Ishikawa (cell line): ENCODE results near the gene TPO.

ENCODE experiments used
- CEBPB ChIP-seq: IDR thresholded peaks from 2 replicates; pipeline ENCODE4 v1.6.1; 2012
- CREB1 ChIP-seq: IDR thresholded peaks from 2 replicates; pipeline ENCODE4 v1.6.1; 2012; ENCODE audit warnings: low read depth
- EGR1 ChIP-seq: IDR thresholded peaks from 2 replicates; pipeline ENCODE4 v1.6.1; 2012
- EP300 ChIP-seq: IDR thresholded peaks from 2 replicates; pipeline ENCODE4 v1.6.1; 2012; ENCODE audit warnings: borderline replicate concordance
- FOXM1 ChIP-seq: IDR thresholded peaks from 2 replicates; pipeline ENCODE4 v1.6.1; 2012; ENCODE audit warnings: low read depth, borderline replicate concordance
- MAX ChIP-seq: IDR thresholded peaks from 2 replicates; pipeline ENCODE4 v1.6.1; 2012
- NFIC ChIP-seq: IDR thresholded peaks from 2 replicates; pipeline ENCODE4 v1.6.1; 2012
- RAD21 ChIP-seq: IDR thresholded peaks from 2 replicates; pipeline ENCODE4 v1.6.1; 2012; ENCODE audit warnings: low read depth
- REST ChIP-seq: IDR thresholded peaks from 2 replicates; pipeline ENCODE4 v1.6.1; 2012; ENCODE audit warnings: low read depth, mild to moderate bottlenecking
- TAF1 ChIP-seq: IDR thresholded peaks from 2 replicates; pipeline ENCODE4 v1.6.1; 2012; ENCODE audit warnings: low read depth, mild to moderate bottlenecking
- TCF12 ChIP-seq: IDR thresholded peaks from 2 replicates; pipeline ENCODE4 v1.6.1; 2012; ENCODE audit warnings: low read depth
- TEAD4 ChIP-seq: IDR thresholded peaks from 2 replicates; pipeline ENCODE4 v1.6.1; 2012
- USF1 ChIP-seq: IDR thresholded peaks from 2 replicates; pipeline ENCODE4 v1.6.1; 2012
- YY1 ChIP-seq: IDR thresholded peaks from 2 replicates; pipeline ENCODE4 v1.6.1; 2012; ENCODE audit warnings: low read depth
- ZBTB7A ChIP-seq: IDR thresholded peaks from 2 replicates; pipeline ENCODE4 v1.6.1; 2012; ENCODE audit warnings: low read depth

Gene TPO

GRCh38 chr2:1413156-1413710 lies at the start of gene TPO:
Gene TPO (plus strand): TSS chr2:1413463. CDS start chr2:1414409, 946 bp downstream.
- TF ChIP-seq USF1 (no peak), EGR1 (no peak), EP300 (no peak), RAD21 (no peak), NFIC (no peak), CEBPB (no peak), YY1 (no peak), TAF1 (no peak), REST (no peak), CREB1 (no peak), TEAD4 (no peak), ZBTB7A (no peak), TCF12 (no peak)

GRCh38 chr2:1366546-1367134 lies 46.6 kb upstream of the TPO start:
- TF ChIP-seq YY1 (0 out of 2 replicates have a peak, but pooled peaks have one; percentile 26), EP300 (peak; percentile 83), CEBPB (no peak), CREB1 (no peak), REST (no peak), MAX (peak; percentile 63), EGR1 (peak; percentile 80), FOXM1 (no peak), TCF12 (peak; percentile 90), RAD21 (peak; percentile 7; the same call in 1 of the 2 replicates), TAF1 (no peak), USF1 (peak; percentile 25; the same call in 1 of the 2 replicates), ZBTB7A (no peak), TEAD4 (peak; percentile 78), NFIC (peak; percentile 100)

GRCh38 chr2:1367601-1368000 lies 45.7 kb upstream of the TPO start:
- TF ChIP-seq TEAD4: no peak
- TF ChIP-seq CEBPB: no peak
- TF ChIP-seq EGR1: no peak
- TF ChIP-seq CREB1: no peak
- TF ChIP-seq NFIC: no peak
- no peak for TF ChIP-seq YY1
- TF ChIP-seq FOXM1: no peak

- TF ChIP-seq ZBTB7A (no peak), MAX (no peak), CEBPB (no peak), REST (no peak), USF1 (no peak), TAF1 (no peak), CREB1 (no peak), EP300 (no peak), YY1 (no peak), EGR1 (no peak), TEAD4 (no peak), TCF12 (no peak), FOXM1 (no peak)
These were observed 43.4 kb upstream of the TPO start for GRCh38 chr2:1369905-1370304.
